ENCODE measurements around the gene BORCS6.

GRCh38 chr17:8159032-8159400 is 31.0 kb downstream of the BORCS6 start:
- TF ChIP-seq POLR2A (IDR thresholded peaks at IDR 0.05) (no peak), CTCF (IDR thresholded peaks at IDR 0.05) (no peak)

Data from esophagus squamous epithelium (tissue), 4 donors.